ENCODE measurements around the gene UQCRHL. TPM values are rescaled to one million over a fixed set of nuclear protein-coding genes. Genes with fewer than 3 reads are reported as not detected.
A peak's percentile ranks its signal among the peaks of the same experiment; 100 is the strongest.
"Not testable (repeated sequence)": the region's sequence is repeated elsewhere in the genome, so short reads cannot be mapped to it uniquely, and the experiment has no call there.

Gene UQCRHL
- total RNA-seq, 1 donor from 2014 or later: 1.7 TPM

GRCh38 chr1:15836772-15837669 lies 29.6 kb upstream of the UQCRHL start:
- no peaks in the 10 kb centered on the region for H3K9me3 Mint-ChIP-seq (ENCODE audit: unreplicated experiment)
- TF ChIP-seq CTCF (IDR thresholded peaks at IDR 0.05; ENCODE audit: insufficient read depth, low read depth, low read length) (no peak), EZH2 (IDR thresholded peaks at IDR 0.05; ENCODE audit: insufficient read depth, low read length) (no peak)
- Histone ChIP-seq H3K9me3 (ENCODE audit: insufficient read depth, low read depth, low read length) (no peaks in the 10 kb centered on the region), H3K36me3 (ENCODE audit: insufficient read depth, low read length) (no peaks in the 10 kb centered on the region), H3K4me2 (ENCODE audit: low read length) (peak overlapping the region; percentile 40), H3K4me1 (ENCODE audit: insufficient read depth, low read length) (no peaks in the 10 kb centered on the region), H3K9ac (ENCODE audit: low read length) (no peak overlapping the region), H2AFZ (ENCODE audit: low read depth, low read length) (peak overlapping the region; percentile 60), H3K27me3 (ENCODE audit: insufficient read depth, low read length) (no peaks in the 10 kb centered on the region), H3K4me3 (ENCODE audit: insufficient read depth, low read depth, low read length) (no peak overlapping the region), H3K79me2 (ENCODE audit: insufficient read depth, low read length) (peaks cover 12% of the 10 kb centered on the region), H3K27ac (ENCODE audit: low read depth, low read length) (no peak overlapping the region), H4K20me1 (ENCODE audit: insufficient read depth, low read length) (no peaks in the 10 kb centered on the region)
- H3K27ac Mint-ChIP-seq (ENCODE audit: unreplicated experiment): peak overlapping the region; percentile 98
- peaks cover 2% of the 10 kb centered on the region for H3K36me3 Mint-ChIP-seq (ENCODE audit: low read depth, unreplicated experiment)
- no peak for DNase-seq (ENCODE audit: low read depth)
- H3K4me3 Mint-ChIP-seq (ENCODE audit: unreplicated experiment): peak overlapping the region; percentile 92
- FAIRE-seq: no peak
- H3K4me1 Mint-ChIP-seq (ENCODE audit: low read depth, unreplicated experiment): peaks cover 7% of the 10 kb centered on the region
- H3K27me3 Mint-ChIP-seq (ENCODE audit: low read depth, unreplicated experiment): no peaks in the 10 kb centered on the region

GRCh38 chr1:15836511-15836771 lies 29.0 kb upstream of the UQCRHL start:
- peak overlapping the region; percentile 92 for H3K4me3 Mint-ChIP-seq (ENCODE audit: unreplicated experiment)
- peaks cover 12% of the 10 kb centered on the region for H3K79me2 ChIP-seq (ENCODE audit: insufficient read depth, low read length)
- not testable (repeated sequence) for H3K9me3 ChIP-seq (ENCODE audit: insufficient read depth, low read depth, low read length); DNase-seq (ENCODE audit: low read depth); H3K9me3 Mint-ChIP-seq (ENCODE audit: unreplicated experiment); FAIRE-seq; H3K4me1 ChIP-seq (ENCODE audit: insufficient read depth, low read length); H3K27me3 ChIP-seq (ENCODE audit: insufficient read depth, low read length); H3K27me3 Mint-ChIP-seq (ENCODE audit: low read depth, unreplicated experiment); H3K36me3 ChIP-seq (ENCODE audit: insufficient read depth, low read length); H3K4me1 Mint-ChIP-seq (ENCODE audit: low read depth, unreplicated experiment); H4K20me1 ChIP-seq (ENCODE audit: insufficient read depth, low read length); H3K36me3 Mint-ChIP-seq (ENCODE audit: low read depth, unreplicated experiment)
- H3K9ac ChIP-seq (ENCODE audit: low read length): peak overlapping the region; percentile 97
- peak overlapping the region; percentile 97 for H2AFZ ChIP-seq (ENCODE audit: low read depth, low read length)
- H3K4me2 ChIP-seq (ENCODE audit: low read length): peak overlapping the region; percentile 97
- H3K27ac ChIP-seq (ENCODE audit: low read depth, low read length): peak overlapping the region; percentile 98
- H3K27ac Mint-ChIP-seq (ENCODE audit: unreplicated experiment): peak overlapping the region; percentile 98
- H3K4me3 ChIP-seq (ENCODE audit: insufficient read depth, low read depth, low read length): peak overlapping the region; percentile 72

GRCh38 chr1:15835741-15836510 lies 28.5 kb upstream of the UQCRHL start:
- DNase-seq (ENCODE audit: low read depth) (peak; percentile 95), FAIRE-seq (no peak)
- no peak for TF ChIP-seq EZH2 (IDR thresholded peaks at IDR 0.05; ENCODE audit: insufficient read depth, low read length)
- no peak for TF ChIP-seq CTCF (IDR thresholded peaks at IDR 0.05; ENCODE audit: insufficient read depth, low read depth, low read length)
- Mint-ChIP-seq H3K27me3 (ENCODE audit: low read depth, unreplicated experiment) (no peaks in the 10 kb centered on the region), H3K36me3 (ENCODE audit: low read depth, unreplicated experiment) (peaks cover 3% of the 10 kb centered on the region), H3K4me3 (ENCODE audit: unreplicated experiment) (peak overlapping the region; percentile 92), H3K4me1 (ENCODE audit: low read depth, unreplicated experiment) (peaks cover 10% of the 10 kb centered on the region), H3K27ac (ENCODE audit: unreplicated experiment) (peak overlapping the region; percentile 98), H3K9me3 (ENCODE audit: unreplicated experiment) (no peaks in the 10 kb centered on the region)
- Histone ChIP-seq H3K4me2 (ENCODE audit: low read length) (peak overlapping the region; percentile 97), H3K9me3 (ENCODE audit: insufficient read depth, low read depth, low read length) (no peaks in the 10 kb centered on the region), H3K4me1 (ENCODE audit: insufficient read depth, low read length) (no peaks in the 10 kb centered on the region), H3K27me3 (ENCODE audit: insufficient read depth, low read length) (no peaks in the 10 kb centered on the region), H2AFZ (ENCODE audit: low read depth, low read length) (peak overlapping the region; percentile 97), H4K20me1 (ENCODE audit: insufficient read depth, low read length) (no peaks in the 10 kb centered on the region), H3K4me3 (ENCODE audit: insufficient read depth, low read depth, low read length) (peak overlapping the region; percentile 94), H3K27ac (ENCODE audit: low read depth, low read length) (peak overlapping the region; percentile 98), H3K36me3 (ENCODE audit: insufficient read depth, low read length) (no peaks in the 10 kb centered on the region), H3K9ac (ENCODE audit: low read length) (peak overlapping the region; percentile 97), H3K79me2 (ENCODE audit: insufficient read depth, low read length) (peaks cover 12% of the 10 kb centered on the region)
